HFFc6 (cell line): ENCODE measurements around the gene CCDC57. TPM values are rescaled to one million over a fixed set of nuclear protein-coding genes. Genes with fewer than 3 reads are reported as not detected.

ENCODE experiments used
- DNase-seq: peaks from one replicate; pipeline ENCODE4 v3.0.0-alpha.2; 2018
- H3K27ac Mint-ChIP-seq: 2 replicates; pipeline ENCODE4 v1.8.0; 2020; ENCODE audit warnings: mild to moderate bottlenecking, mixed read lengths
- H3K27me3 Mint-ChIP-seq: 2 replicates; pipeline ENCODE4 v1.8.0; 2021; ENCODE audit warnings: mild to moderate bottlenecking, moderate library complexity, mixed read lengths; ENCODE audit not compliant: insufficient read depth
- H3K36me3 Mint-ChIP-seq: 2 replicates; pipeline ENCODE4 v1.8.0; 2021; ENCODE audit warnings: low read depth, mixed read lengths
- H3K4me1 Mint-ChIP-seq: 2 replicates; pipeline ENCODE4 v1.8.0; 2020; ENCODE audit warnings: low read depth, mixed read lengths
- H3K4me3 Mint-ChIP-seq: 2 replicates; pipeline ENCODE4 v1.8.0; 2020; ENCODE audit warnings: mild to moderate bottlenecking, moderate library complexity, mixed read lengths
- H3K9me3 Mint-ChIP-seq: 2 replicates; pipeline ENCODE4 v1.8.0; 2020; ENCODE audit warnings: mild to moderate bottlenecking, mixed read lengths
- CTCF ChIP-seq: fragments of 200-600 bp; sonication (generic); IDR thresholded peaks from 2 replicates; pipeline ENCODE4 v1.5.0; 2021; ENCODE audit warnings: antibody characterized with exemption, mild to moderate bottlenecking
- total RNA-seq, 6 experiments: library from RNA; stranded (reverse); fragmentation: NEBNext Ultra II Directional; extraction: Animal tissue kit (Norgen Biotek cat#: 25700); gene quantifications; 2 replicates in 1 of 6; 3 replicates in 5 of 6; pipeline ENCODE4 v1.2.3, GENCODE V29; 2021

Gene CCDC57
- total RNA-seq, 6 experiments from 2014 or later = 12.8 to 15.6 (median 13.6) TPM

GRCh38 chr17:82094931-82095776 is 117.5 kb downstream of the CCDC57 start:
- Mint-ChIP-seq H3K4me1 (no peaks in the 10 kb centered on the region), H3K9me3 (no peaks in the 10 kb centered on the region), H3K36me3 (no peaks in the 10 kb centered on the region), H3K27me3 (no peaks in the 10 kb centered on the region), H3K27ac (no peak overlapping the region), H3K4me3 (no peak overlapping the region)
- no peak for TF ChIP-seq CTCF
- DNase-seq = no peak

- DNase-seq = no peak
These were observed 119.5 kb downstream of the CCDC57 start for GRCh38 chr17:82092995-82093751.

GRCh38 chr17:82092628-82092994 is 120.0 kb downstream of the CCDC57 start:
- Mint-ChIP-seq H3K4me3 (no peak overlapping the region), H3K27ac (no peak overlapping the region), H3K36me3 (no peaks in the 10 kb centered on the region), H3K4me1 (no peaks in the 10 kb centered on the region), H3K27me3 (no peaks in the 10 kb centered on the region), H3K9me3 (no peaks in the 10 kb centered on the region)
- DNase-seq = no peak
- no peak for TF ChIP-seq CTCF

More at GRCh38 chr17:82092995-82093751, 119.5 kb downstream of the CCDC57 start:
- no peaks in the 10 kb centered on the region for H3K36me3 Mint-ChIP-seq
- H3K4me1 Mint-ChIP-seq = no peaks in the 10 kb centered on the region
- no peak overlapping the region for H3K27ac Mint-ChIP-seq
- no peak for TF ChIP-seq CTCF
- no peaks in the 10 kb centered on the region for H3K27me3 Mint-ChIP-seq
- H3K4me3 Mint-ChIP-seq = no peak overlapping the region
- H3K9me3 Mint-ChIP-seq = no peaks in the 10 kb centered on the region

- Mint-ChIP-seq H3K9me3 (no peaks in the 10 kb centered on the region), H3K36me3 (no peaks in the 10 kb centered on the region), H3K27ac (no peak overlapping the region), H3K4me3 (no peak overlapping the region), H3K27me3 (no peaks in the 10 kb centered on the region), H3K4me1 (no peaks in the 10 kb centered on the region)
- TF ChIP-seq CTCF = no peak
- DNase-seq = no peak
These were observed 120.5 kb downstream of the CCDC57 start for GRCh38 chr17:82092094-82092586.

GRCh38 chr17:82091264-82092066 is 121.2 kb downstream of the CCDC57 start:
- no peak for TF ChIP-seq CTCF
- Mint-ChIP-seq H3K4me3 (no peak overlapping the region), H3K27ac (no peak overlapping the region), H3K9me3 (no peaks in the 10 kb centered on the region), H3K36me3 (no peaks in the 10 kb centered on the region), H3K27me3 (no peaks in the 10 kb centered on the region), H3K4me1 (no peaks in the 10 kb centered on the region)
- no peak for DNase-seq
